Measurements from ENCODE around the gene LPXN.

DNA sequence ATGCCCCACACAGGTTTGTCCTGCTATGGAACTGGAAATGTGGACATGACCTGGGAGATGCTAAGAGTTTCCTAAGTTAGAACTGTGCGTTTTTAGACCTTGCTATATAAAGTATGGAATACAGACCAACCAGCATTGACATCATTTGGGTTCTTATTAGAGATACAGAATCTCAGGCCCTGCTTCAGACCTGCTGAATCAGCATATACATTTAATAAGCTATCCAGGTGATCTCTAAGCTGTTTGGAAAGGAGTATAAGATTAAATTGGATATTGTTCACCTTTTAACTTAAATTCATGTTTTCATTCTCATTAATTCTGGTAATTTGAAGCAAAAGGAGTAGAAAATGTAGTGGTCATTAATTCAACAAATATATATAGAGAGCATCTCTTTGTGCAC is 39.9 kb upstream of the LPXN start:
- TF ChIP-seq FOXK2 (IDR thresholded peaks at IDR 0.05) = no peak
- TF ChIP-seq SP1 (IDR thresholded peaks at IDR 0.05) = no peak
- TF ChIP-seq FOXA1 (IDR thresholded peaks at IDR 0.05) = no peak
- TF ChIP-seq L3MBTL2 (conservative IDR thresholded peaks at IDR 0.05) = no peak
- TF ChIP-seq ELF4 (IDR thresholded peaks at IDR 0.05) = no peak
- TF ChIP-seq LEF1 (IDR thresholded peaks at IDR 0.05; ENCODE audit: borderline replicate concordance) = no peak
- TF ChIP-seq FOXM1 (IDR thresholded peaks at IDR 0.05; ENCODE audit: borderline replicate concordance) = no peak
- TF ChIP-seq TARDBP (IDR thresholded peaks at IDR 0.05) = no peak
- TF ChIP-seq, protein P1, sequence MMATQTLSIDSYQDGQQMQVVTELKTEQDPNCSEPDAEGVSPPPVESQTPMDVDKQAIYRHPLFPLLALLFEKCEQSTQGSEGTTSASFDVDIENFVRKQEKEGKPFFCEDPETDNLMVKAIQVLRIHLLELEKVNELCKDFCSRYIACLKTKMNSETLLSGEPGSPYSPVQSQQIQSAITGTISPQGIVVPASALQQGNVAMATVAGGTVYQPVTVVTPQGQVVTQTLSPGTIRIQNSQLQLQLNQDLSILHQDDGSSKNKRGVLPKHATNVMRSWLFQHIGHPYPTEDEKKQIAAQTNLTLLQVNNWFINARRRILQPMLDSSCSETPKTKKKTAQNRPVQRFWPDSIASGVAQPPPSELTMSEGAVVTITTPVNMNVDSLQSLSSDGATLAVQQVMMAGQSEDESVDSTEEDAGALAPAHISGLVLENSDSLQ (IDR thresholded peaks at IDR 0.05) = no peak
- no peak for TF ChIP-seq BHLHE40 (IDR thresholded peaks at IDR 0.05; ENCODE audit: borderline replicate concordance)
- TF ChIP-seq HDGF (IDR thresholded peaks at IDR 0.05; ENCODE audit: borderline replicate concordance) = no peak

All from HEK293T (cell line).